Measurements from ENCODE around the gene UBA6.

DNA sequence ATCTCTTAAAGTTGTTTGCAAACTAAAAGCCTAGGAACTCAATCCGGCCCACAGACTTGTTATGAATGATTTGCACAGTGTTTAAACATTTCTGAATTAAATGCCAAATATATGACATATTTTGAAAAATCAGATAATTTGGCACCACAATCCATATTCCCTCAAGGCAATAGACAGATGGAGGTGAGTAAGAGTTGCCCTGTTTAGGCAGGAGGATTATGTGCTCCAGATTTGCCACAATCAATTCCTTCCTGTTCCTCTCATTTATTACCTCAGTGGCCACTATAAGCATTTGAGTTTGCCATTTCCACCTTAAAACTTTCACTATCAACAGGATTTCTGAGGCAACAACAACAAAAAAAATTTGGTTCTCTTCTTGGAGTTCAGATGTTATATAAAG is 18.7 kb downstream of the UBA6 start:
- TF ChIP-seq, protein P1, sequence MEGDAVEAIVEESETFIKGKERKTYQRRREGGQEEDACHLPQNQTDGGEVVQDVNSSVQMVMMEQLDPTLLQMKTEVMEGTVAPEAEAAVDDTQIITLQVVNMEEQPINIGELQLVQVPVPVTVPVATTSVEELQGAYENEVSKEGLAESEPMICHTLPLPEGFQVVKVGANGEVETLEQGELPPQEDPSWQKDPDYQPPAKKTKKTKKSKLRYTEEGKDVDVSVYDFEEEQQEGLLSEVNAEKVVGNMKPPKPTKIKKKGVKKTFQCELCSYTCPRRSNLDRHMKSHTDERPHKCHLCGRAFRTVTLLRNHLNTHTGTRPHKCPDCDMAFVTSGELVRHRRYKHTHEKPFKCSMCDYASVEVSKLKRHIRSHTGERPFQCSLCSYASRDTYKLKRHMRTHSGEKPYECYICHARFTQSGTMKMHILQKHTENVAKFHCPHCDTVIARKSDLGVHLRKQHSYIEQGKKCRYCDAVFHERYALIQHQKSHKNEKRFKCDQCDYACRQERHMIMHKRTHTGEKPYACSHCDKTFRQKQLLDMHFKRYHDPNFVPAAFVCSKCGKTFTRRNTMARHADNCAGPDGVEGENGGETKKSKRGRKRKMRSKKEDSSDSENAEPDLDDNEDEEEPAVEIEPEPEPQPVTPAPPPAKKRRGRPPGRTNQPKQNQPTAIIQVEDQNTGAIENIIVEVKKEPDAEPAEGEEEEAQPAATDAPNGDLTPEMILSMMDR (IDR thresholded peaks at IDR 0.05), result no peak
- TF ChIP-seq POLR2A (IDR thresholded peaks at IDR 0.05), result no peak

Measured in breast epithelium (tissue), 3 donors.